Measurements from ENCODE around the gene CAB39.

DNA sequence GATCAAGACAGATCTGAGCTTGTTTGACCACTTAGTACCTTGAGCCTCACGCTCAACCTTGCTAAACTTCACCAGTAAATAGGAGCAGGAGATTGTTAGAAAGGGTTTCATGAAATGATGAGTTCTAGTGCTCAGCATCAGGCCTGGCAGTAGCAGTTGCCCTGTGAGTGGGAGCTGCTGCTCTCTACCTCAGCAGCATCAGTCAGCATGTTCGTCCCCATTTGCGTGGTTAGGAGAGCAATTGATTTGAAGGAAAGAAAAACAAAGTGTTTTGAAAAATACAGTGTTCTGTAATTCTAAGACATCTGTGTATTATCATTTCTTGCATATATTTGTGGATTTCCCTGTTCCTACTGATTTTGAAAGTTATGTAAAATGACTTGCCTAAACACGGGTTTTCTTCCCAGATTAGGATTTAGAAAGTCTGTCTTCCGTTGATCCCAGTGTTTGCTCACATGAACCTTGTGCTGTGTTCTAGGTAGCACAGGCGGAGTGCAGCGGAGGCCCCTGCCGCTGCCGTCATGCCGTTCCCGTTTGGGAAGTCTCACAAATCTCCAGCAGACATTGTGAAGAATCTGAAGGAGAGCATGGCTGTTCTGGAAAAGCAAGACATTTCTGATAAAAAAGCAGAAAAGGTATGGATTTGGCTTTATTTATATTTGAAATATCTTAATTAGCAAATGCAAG lies 47.0 kb downstream of the CAB39 start:
- TF ChIP-seq, protein P1, sequence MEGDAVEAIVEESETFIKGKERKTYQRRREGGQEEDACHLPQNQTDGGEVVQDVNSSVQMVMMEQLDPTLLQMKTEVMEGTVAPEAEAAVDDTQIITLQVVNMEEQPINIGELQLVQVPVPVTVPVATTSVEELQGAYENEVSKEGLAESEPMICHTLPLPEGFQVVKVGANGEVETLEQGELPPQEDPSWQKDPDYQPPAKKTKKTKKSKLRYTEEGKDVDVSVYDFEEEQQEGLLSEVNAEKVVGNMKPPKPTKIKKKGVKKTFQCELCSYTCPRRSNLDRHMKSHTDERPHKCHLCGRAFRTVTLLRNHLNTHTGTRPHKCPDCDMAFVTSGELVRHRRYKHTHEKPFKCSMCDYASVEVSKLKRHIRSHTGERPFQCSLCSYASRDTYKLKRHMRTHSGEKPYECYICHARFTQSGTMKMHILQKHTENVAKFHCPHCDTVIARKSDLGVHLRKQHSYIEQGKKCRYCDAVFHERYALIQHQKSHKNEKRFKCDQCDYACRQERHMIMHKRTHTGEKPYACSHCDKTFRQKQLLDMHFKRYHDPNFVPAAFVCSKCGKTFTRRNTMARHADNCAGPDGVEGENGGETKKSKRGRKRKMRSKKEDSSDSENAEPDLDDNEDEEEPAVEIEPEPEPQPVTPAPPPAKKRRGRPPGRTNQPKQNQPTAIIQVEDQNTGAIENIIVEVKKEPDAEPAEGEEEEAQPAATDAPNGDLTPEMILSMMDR (IDR thresholded peaks at IDR 0.05): no peak
- no peak for TF ChIP-seq POLR2A (IDR thresholded peaks at IDR 0.05)
